GM21723 (cell line): ENCODE results near the gene GID8.
"Not testable (repeated sequence)": the region's sequence is repeated elsewhere in the genome, so short reads cannot be mapped to it uniquely, and the experiment has no call there.

Source experiments
- ATAC-seq: cut with Tn5 transposase; IDR thresholded peaks from one replicate; pipeline ENCODE4 v1.9.1; 2021; ENCODE audit warnings: mild to moderate bottlenecking, moderate library complexity; ENCODE audit not compliant: unreplicated experiment

Gene GID8

DNA sequence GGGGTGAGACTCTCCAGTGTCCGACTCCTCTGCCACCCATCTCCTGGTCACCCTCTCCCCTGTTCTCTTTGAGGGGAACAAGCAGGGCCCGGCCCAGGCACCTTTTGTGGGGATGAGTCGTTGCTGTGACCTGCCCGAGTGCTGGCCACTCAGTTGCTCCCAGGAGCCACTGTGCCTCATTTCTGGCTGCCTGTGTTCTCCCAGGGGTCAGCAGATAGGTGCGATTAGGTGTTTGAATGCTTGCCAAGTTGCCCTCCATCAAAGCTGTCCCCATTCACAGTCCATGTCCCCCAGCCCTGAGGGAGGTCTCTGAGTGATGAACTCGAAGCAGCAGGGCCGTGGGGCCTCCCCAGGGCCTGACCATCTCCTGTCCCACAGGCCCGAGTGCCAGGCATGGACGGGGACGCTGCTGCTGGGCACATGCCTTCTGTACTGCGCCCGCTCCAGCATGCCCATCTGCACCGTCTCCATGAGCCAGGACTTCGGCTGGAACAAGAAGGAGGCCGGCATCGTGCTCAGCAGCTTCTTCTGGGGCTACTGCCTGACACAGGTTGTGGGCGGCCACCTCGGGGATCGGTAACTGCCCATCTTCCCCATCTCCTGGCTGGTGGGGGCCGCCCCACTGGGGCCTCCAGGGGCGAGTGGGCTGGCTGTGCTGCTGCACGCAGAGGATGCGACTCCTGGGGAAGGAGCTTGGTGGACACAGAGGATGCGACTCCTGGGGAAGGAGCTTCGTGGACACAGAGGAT lies 18.6 kb downstream of the GID8 start:
- ATAC-seq = no peak

DNA sequence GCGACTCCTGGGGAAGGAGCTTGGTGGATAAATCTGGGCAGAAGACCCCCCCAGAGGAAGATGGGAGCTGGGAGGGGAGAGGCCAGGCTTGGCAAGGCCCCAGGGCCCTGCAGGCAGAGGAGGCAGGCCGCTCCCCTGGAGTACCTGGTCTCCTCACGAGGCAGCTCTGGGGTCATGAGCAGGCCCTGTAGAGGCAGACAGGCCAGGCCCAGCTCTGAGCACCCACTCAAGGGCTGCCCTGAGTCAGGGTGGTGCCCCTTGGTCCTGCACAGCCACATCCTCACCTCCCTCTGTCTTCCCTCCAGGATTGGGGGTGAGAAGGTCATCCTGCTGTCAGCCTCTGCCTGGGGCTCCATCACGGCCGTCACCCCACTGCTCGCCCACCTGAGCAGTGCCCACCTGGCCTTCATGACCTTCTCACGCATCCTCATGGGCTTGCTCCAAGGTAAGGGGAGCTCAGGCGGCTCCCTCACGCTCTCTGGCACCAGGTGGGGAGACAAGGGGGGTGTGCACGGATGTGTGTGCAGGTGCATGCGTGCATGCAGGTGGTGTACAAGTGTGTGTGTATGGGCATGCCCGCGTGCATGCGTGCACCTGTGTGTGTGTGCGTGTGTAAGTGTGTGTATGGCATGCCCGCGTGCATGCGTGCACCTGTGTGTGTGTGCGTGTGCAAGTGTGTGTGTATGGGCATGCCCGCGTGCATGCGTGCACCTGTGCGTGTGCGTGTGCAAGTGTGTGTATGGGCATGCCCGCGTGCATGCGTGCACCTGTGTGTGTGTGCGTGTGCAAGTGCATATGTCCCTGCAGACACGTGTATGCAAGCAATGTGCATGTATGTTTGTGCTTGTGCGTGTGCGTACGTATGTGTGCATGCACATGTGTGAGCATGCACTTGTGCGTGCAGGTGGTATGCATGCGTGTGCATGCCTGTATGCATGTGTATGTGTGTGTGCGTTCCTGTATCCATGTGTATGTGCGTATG lies 19.5 kb downstream of the GID8 start:
- no peak for ATAC-seq

DNA sequence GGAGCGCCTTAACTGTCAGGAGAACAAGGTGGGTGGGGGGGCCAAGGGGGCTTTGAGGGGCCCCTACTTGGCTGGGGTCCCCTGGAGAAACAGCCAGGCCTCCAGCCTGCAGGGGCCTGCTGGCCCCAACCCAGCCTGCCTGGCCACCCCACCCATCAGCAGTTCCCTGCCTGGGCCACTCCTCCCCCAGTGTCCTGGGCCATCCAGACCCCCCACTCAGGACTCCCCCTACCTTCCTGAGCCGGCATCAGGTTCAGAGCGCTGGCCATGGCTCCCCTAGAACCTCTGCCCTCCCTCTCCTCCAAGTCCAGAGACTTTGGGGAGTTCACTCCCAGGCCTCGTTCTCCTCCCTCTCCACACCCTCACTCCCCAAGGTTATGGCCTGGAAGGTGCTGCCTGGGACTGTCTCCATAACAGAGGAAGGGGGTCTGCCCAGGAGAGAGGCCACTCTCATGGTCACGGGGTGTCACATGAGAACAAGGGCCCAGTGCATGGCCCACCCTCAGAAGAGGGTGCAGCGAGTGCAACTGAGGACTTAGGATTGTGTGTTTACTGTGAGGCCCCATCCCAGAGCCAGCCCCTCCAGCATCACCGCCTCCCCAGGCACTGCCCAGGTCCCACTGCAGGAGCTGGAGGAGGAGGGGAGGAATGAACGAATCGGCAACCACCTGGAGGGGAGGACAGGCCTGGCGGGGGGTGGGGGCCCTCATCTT lies 20.6 kb downstream of the GID8 start:
- ATAC-seq = no peak

DNA sequence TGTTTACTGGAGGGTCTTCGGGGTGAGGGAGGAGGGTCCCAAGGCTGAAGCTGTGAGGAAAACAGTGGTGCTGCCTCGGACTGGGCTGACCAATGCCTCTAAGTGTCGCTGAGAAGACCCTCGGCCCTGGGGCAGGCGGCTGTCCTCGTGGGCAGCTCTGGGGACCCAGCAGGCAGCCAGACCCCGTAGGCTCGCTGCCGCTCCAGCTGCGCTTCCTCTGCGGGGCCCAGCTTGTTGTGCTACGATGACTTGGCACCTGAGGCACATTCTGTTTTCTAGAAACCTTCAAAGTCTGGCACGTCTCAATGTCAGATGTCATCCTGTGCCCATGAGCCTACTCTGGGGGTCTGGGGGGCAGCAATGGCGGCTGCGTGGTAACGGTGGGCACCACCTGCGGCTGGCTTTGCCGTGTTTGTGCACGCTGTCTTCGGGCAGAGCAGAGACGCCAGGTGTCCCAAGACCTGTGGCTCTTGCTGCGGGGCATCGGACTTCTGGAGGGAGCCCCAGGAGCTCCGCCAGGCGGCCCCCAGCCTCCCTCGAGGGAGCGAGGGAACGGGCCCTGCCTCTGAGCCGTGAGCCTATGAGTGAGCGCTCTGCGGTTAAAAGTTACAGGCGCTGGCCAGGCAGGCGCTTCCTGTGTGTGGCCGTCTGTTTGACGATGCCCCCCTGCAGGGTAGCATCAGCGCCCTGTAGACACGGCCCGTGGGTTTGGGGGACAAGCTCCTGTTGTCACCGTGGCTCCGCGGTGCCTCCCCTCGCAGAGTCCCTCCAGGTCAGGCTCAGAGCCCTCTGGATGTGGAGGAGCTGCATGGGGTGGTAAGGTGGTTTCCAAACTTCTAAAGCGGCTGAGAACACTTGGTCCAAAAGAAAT lies 21.4 kb downstream of the GID8 start:
- no peak for ATAC-seq

DNA sequence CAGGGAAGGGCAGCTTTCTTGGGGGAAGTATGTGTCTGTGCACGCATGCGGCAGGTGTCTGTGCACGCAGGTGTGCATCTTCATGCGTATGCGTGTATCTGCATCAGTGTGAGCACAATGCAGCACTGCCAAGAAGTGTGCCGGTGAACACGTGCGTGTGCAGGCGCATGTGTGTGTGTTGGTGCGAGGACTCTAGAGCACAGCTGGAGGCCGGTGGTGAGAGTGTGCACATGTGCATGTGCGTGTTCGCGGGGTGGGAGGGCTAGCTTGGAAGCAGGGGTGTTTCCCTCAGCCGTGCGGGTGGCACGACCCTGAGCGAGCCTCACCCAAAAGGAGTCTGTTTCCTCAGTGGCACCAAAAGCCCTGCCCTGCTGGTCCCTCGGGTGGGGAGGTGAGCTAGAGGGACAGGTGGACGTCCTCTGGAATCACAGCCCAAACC lies 22.1 kb downstream of the GID8 start:
- no peak for ATAC-seq

DNA sequence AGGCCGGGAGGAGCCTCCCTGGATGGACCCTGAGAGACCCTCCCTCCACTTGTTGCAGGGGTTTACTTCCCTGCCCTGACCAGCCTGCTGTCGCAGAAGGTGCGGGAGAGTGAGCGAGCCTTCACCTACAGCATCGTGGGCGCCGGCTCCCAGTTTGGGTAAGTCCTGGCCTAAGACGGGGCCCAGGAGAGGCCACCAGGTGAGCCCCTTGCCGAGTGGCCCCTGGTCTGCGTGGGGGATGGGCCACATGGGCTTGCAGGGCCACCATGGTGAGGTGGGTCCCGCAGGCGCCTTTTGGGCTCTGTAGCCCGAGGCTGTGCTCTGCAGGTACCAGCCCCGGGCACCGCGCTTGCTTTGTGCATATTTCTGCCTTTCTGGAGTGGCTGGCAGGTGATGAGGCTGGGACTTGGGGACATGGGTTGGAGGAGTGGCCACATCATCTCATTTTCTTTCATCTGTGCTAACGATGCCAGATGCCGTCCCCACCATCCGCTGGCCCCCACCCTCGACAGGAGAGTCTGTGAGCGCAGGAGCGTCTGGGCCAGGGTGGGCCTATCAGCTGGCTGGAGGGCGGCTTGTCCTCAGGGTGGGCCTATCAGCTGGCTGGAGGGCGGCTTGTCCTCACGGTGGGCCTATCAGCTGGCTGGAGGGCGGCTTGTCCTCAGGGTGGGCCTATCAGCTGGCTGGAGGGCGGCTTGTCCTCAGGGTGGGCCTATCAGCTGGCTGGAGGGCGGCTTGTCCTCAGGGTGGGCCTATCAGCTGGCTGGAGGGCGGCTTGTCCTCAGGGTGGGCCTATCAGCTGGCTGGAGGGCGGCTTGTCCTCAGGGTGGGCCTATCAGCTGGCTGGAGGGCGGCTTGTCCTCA lies 22.7 kb downstream of the GID8 start:
- not testable (repeated sequence) for ATAC-seq

DNA sequence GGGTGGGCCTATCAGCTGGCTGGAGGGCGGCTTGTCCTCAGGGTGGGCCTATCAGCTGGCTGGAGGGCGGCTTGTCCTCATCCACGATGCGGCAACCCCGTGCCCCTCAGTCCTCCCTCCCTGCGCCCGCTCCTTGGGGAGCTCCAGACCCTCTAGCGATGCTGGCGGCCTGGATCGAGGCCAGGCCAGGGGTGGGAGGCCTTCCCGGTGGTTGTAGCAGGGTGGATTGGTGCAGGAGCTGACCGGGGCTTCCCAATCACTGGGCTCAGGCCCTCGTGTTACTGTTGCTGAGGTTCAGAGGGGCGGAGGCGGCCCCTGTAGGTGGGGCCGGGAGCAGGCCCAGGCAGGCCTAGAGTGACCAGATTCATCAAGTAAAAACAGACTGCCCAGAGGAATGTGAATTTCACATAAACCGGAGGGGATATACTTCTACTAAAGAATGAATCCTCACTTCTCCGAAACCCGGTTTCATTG lies 23.4 kb downstream of the GID8 start:
- no peak for ATAC-seq

DNA sequence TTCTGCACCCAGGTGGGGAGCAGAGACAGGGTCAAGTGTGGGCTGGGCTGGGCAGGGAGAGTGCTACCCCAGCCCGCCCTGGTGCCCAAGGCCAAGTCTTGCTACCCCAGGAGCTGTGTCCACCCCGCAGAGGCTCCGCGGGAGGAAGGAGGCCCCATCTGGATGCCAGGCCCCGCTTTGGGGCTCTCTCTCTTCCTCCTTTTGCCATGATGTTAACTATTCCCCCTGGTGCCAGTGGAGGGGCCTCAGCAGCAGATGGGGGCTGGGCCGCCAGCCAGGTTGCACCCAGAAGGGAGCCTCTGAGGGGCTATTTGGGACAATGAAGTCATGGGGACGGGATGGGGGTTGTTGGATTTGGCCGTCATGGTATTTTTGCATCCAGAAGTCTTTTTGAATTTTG lies 23.9 kb downstream of the GID8 start:
- no peak for ATAC-seq

DNA sequence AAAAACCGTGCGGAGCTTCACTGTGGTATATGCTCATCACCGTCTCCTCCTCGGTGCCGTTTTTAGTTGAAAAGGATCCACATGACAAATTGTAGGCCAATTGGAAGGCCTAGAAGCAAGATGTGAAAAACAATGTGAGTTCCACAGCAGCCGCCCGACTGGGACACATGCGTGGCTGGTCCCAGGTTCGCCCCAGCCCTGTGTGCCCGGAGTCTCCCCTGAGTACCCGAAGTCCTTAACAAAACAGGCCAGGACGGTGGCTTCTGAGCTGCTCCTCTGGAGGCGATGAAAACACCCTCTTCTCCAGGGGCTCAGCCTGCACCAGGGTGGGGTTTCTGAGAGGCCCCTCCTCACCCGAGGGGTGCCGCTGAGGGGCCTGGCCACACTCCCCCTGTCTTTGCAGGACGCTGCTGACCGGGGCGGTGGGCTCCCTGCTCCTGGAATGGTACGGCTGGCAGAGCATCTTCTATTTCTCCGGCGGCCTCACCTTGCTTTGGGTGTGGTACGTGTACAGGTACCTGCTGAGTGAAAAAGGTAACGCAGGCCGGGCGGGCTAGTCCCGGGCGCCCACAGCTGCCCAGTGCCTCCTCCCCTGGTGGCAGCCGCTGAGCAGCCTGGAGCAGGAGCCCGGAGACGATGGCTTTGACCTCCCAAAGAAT lies 24.4 kb downstream of the GID8 start:
- no peak for ATAC-seq

DNA sequence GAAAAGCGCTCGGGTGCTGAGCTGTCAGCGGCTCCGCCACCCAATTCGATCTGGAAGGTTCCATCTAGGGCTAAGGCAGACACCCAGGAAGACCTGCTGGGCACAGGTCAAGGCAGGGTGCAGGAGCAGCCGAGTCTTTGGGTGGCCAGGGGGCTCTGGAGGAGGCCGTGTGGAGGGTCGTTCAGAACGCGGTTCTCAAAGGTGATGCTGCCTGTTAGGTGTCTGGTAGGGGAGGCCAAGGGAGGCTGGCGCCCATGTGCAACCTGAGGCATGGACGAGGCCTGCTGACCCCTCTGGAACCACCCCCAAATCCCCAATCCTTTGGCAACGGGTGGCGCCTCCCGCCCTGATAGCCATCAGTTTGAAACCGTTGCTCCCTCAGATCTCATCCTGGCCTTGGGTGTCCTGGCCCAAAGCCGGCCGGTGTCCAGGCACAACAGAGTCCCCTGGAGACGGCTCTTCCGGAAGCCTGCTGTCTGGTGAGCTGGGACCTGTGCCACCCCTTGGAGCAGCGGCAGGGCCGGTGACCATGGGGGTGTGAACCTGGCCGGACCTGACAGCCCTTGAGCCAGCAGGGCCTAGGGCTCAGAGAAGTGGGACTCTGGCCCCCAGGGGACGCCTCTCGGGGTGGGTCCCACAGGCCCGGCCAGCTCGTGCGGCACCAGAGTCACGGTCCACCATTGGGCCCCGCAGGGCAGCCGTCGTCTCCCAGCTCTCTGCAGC lies 25.1 kb downstream of the GID8 start:
- ATAC-seq = no peak

DNA sequence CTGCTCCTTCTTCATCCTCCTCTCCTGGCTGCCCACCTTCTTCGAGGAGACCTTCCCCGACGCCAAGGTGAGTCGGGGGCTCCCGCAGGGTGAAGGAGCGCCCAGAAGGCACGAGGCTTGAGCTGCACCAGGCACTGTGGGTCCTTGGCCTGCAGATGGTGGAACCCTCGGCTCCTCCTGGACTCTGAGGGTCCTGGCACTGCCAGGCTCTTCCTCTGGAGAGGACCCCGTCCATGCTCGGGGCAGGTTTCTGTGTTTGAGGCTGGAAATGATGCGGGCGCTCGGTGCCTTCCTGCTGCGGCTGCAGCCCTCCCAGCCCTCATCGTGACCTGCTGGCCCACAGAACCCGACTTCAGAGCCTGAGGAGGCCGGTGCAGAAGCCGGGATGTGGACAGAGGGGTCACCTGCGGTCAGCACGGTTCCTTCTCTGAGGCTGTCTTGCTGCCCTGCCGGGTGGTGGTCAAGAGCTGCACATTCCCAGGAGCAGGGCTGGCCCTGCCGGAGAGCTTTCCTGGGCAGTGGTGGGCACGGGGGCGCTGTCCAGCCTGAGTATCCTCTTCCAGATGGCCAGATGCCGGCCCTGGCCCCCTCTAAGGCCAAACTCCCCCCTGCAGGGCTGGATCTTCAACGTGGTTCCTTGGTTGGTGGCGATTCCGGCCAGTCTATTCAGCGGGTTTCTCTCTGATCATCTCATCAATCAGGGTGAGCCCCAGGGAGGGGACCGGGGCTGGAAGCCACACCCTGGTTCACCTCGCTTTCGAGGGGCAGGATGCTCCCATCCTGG lies 25.9 kb downstream of the GID8 start:
- ATAC-seq = no peak

DNA sequence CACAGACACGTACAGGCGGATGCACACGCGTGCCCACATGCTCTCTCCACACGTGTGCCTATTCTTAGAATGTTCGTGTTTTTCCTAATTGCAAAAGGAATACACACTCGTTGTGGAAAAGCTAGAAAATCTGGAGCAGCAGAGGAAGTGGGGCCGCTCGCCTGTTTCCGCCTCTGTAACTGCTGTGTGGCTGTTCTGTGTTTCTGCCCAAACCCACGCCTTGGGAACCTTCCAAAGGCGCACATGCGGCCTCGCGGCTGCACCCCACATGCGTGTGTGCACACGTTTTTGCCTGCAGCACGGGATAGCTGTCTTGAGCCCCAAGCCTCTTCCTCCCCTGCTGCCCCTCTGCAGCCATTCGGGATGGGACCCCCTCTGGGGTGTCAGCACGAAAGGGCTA lies 26.8 kb downstream of the GID8 start:
- no peak for ATAC-seq

DNA sequence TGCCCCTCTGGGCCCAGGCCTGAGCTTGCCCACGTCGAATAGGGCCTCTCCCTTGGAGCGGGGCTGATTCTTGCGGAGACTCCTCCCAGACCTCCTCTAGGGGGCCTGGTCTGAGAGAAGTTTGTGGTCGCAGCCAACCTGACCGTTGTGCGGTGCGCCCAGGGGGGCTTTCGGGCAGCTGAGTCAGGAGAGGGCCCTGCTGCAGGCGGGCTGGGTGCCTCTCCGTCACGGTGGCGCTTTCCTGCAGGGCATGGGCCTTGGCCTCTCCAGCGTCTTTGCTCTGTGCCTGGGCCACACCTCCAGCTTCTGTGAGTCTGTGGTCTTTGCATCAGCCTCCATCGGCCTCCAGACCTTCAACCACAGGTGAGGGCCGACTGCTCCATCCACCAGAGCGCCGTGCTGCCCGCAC lies 27.4 kb downstream of the GID8 start:
- ATAC-seq = no peak

DNA sequence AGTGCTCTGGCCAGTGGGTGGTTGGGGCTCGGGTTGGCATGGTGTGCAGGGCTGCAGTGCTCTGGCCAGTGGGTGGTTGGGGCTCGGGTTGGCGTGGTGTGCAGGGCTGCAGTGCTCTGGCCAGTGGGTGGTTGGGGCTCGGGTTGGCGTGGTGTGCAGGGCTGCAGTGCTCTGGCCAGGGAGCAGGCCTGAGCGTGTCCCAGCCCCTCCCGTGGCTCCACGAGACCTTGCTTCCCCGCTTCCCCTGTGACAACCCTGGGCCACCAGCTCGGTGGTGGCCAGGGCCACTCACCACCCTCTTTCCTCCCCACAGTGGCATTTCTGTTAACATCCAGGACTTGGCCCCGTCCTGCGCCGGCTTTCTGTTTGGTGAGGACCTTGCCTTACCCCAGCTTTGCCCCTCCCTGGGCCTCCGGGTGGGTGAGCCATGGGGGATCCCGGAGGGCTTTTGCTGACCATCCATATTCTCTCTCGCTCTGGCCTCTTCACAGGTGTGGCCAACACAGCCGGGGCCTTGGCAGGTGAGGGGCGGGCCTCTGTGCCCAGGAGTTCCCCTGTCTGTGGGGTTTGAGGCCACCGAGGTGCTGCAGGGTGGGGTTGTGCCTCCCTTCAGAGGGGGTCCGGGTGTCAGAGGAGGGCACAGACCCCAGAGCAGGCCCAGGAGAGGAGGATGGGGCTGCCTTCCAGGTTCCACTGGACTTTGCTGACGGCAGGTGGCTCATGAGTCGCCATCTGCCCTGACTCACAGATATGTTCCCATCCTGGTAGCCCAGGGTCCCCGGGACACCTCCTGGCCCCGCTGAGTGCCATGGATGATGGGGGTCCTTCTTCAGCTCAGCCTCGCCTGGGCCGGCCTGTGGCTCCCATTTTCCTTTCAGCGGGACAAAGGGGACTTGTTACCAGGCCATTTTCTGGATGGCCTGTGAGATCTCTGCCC lies 28.5 kb downstream of the GID8 start:
- ATAC-seq = no peak

DNA sequence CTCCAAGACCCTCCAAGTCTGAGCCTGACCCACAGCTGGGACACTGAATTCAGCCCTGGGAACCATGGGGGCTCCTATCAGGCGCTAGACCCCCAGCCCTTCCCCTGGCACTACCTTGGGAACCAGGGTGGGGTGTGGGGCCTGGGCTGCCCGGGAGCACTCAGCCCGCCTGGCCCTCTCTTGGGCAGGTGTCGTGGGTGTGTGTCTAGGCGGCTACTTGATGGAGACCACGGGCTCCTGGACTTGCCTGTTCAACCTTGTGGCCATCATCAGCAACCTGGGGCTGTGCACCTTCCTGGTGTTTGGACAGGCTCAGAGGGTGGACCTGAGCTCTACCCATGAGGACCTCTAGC lies 29.2 kb downstream of the GID8 start:
- ATAC-seq = no peak

DNA sequence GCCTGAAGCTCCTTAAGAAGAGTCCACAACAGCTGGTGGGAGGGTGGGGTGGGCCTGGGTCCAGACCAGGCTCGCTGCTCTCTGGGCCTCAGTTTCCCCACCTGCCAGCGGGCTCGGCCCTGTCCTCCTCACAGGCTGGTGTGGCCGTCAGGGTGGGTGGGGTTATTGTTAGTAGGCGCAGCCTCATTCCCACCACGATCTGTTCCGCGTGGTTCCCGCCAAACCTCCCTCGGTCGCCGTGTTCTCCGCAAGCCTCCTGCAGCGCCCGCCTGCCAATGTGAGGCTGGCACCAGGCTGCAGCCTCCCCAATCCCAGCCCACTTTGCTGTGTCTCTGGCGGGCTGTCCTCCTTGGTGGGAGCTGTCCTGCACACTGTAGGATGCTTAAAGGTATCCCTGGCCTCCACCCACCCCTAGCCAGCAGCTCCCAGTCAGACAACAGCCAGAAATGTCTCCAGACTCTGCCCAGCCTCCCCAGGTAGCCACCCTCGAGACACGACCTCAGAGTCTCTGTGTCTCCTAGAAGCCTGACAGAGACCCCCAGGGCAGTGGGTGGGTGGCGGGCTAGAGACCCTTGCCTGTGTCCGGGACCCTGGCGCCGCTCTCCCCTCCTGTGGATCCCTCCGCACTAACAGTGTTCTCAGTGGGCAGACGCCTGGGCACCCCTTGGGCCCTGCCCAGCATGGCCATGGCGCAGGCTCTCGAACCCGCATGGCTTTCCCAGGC lies 29.8 kb downstream of the GID8 start:
- ATAC-seq = no peak
